HCT116 (cell line): ENCODE measurements around the gene SNRNP70. TPM values are rescaled to one million over a fixed set of nuclear protein-coding genes. Genes with fewer than 3 reads are reported as not detected.

ENCODE experiments used
- ATAC-seq: fragments of 200-7000 bp; cut with Tn5 transposase; 2 replicates; pipeline ENCODE4 v1.9.1; 2020; ENCODE audit warnings: mild to moderate bottlenecking, moderate library complexity
- BruUV-seq: library from RNA; stranded (reverse); fragments of 400-500 nt; replicated peaks from 2 replicates; lab custom pipeline; 2021; lab: Mats Ljungman, UMichigan
- CTCF ChIA-PET: fragments of 300-600 bp; sonication (Branson Sonifier 250); formaldehyde crosslinking; loops from one replicate; lab custom pipeline; 2021; ENCODE audit warnings: antibody characterized with exemption; lab: Charles Lee
- POLR2A ChIA-PET: fragments of 300-600, 350-600 bp; sonication (Branson Sonifier 250); formaldehyde crosslinking; loops from one replicate; lab custom pipeline; 2021; ENCODE audit warnings: antibody characterized with exemption; lab: Charles Lee
- RAD21 ChIA-PET, 2 experiments: fragments of 300-600 bp; sonication (Branson Sonifier 250); formaldehyde crosslinking; loops; one replicate each; lab custom pipeline; 2023; ENCODE audit warnings: low total read pairs in 2 of 2; ENCODE audit not compliant: uncharacterized antibody in 2 of 2, unreplicated experiment in 2 of 2, low non-redundant PET in 1 of 2; lab: Charles Lee
- DNase-seq: peaks from one replicate; pipeline ENCODE4 v3.0.0-alpha.2; 2010; ENCODE audit warnings: low read depth, low spot score
- H2AFZ ChIP-seq: fragments of 200-600 bp; shearing (Covaris generic), sonication (generic); 2 replicates; pipeline ENCODE4 v1.6.1; 2017; ENCODE audit warnings: low read depth, mixed run types, mixed read lengths, antibody characterized with exemption, low read length; ENCODE audit not compliant: poor library complexity, severe bottlenecking
- H3K27ac ChIP-seq: 2 replicates; pipeline ENCODE4 v1.5.1; 2012; ENCODE audit warnings: low read depth, low read length
- H3K27me3 ChIP-seq: fragments of 200-600 bp; sonication (generic); 2 replicates; pipeline ENCODE4 v1.6.1; 2016; ENCODE audit warnings: mixed run types, low read length, mixed read lengths; ENCODE audit not compliant: insufficient read depth
- H3K36me3 ChIP-seq, 2 experiments: fragments of 200-500 bp in 1 of 2; fragments of 200-600 bp in 1 of 2; sonication (Bioruptor generic) in 1 of 2; sonication (generic) in 1 of 2; 2 replicates each; pipeline versions ENCODE4 v1.5.1 to v1.6.1; 2014 to 2016; ENCODE audit warnings: low read length in 2 of 2, inconsistent platforms in 1 of 2, mixed read lengths in 1 of 2, mixed run types in 1 of 2; ENCODE audit not compliant: insufficient read depth in 2 of 2, control insufficient read depth in 1 of 2
- H3K4me1 ChIP-seq, 2 experiments: fragments of 200-600 bp in 1 of 2; sonication (generic) in 1 of 2; 2 replicates each; pipeline versions ENCODE4 v1.5.1 to v1.6.1; 2012 to 2017; ENCODE audit warnings: low read length in 2 of 2, inconsistent platforms in 1 of 2, mild to moderate bottlenecking in 1 of 2, mixed read lengths in 1 of 2, mixed run types in 1 of 2, moderate library complexity in 1 of 2; ENCODE audit not compliant: insufficient read depth in 2 of 2, control insufficient read depth in 1 of 2
- H3K4me2 ChIP-seq: fragments of 200-600 bp; sonication (generic); 2 replicates; pipeline ENCODE4 v1.6.1; 2017; ENCODE audit warnings: mixed run types, low read length, mixed read lengths
- H3K4me3 ChIP-seq, 2 experiments: fragments of 200-600 bp in 1 of 2; sonication (generic) in 1 of 2; replicated peaks in 1 of 2; 2 replicates each; pipeline ENCODE4 v1.5.1; 2011 to 2016; ENCODE audit warnings: low read length in 2 of 2, control low read depth in 1 of 2, low read depth in 1 of 2, mild to moderate bottlenecking in 1 of 2, mixed read lengths in 1 of 2, mixed run types in 1 of 2
- H3K79me2 ChIP-seq: fragments of 200-600 bp; sonication (generic); 2 replicates; pipeline ENCODE4 v1.6.1; 2017; ENCODE audit warnings: mild to moderate bottlenecking, mixed run types, low read length, moderate library complexity, mixed read lengths; ENCODE audit not compliant: insufficient read depth
- H3K9ac ChIP-seq: fragments of 200-600 bp; sonication (generic); 2 replicates; pipeline ENCODE4 v1.6.1; 2016; ENCODE audit warnings: low read length, mixed read lengths
- H3K9me2 ChIP-seq: fragments of 200-600 bp; sonication (generic), shearing (Covaris generic); 2 replicates; pipeline ENCODE4 v1.6.1; 2017; ENCODE audit warnings: mixed run types, mild to moderate bottlenecking, moderate library complexity; ENCODE audit not compliant: insufficient read depth
- H3K9me3 ChIP-seq, 2 experiments: fragments of 200-500 bp in 1 of 2; fragments of 200-600 bp in 1 of 2; sonication (Bioruptor generic) in 1 of 2; sonication (generic) in 1 of 2; 2 replicates each; pipeline ENCODE4 v1.6.1; 2014 to 2017; ENCODE audit warnings: low read length in 2 of 2, mixed read lengths in 2 of 2, inconsistent platforms in 1 of 2, low read depth in 1 of 2, mild to moderate bottlenecking in 1 of 2, mixed run types in 1 of 2, moderate library complexity in 1 of 2; ENCODE audit not compliant: control insufficient read depth in 1 of 2, insufficient read depth in 1 of 2
- H4K20me1 ChIP-seq: fragments of 200-600 bp; sonication (generic), shearing (Covaris generic); 2 replicates; pipeline ENCODE4 v1.6.1; 2017; ENCODE audit warnings: mixed run types, mild to moderate bottlenecking, moderate library complexity; ENCODE audit not compliant: insufficient read depth
- CEBPB ChIP-seq: IDR thresholded peaks from 2 replicates; pipeline ENCODE4 v1.6.1; 2012; ENCODE audit warnings: low read depth
- EGR1 ChIP-seq: IDR thresholded peaks from 2 replicates; pipeline ENCODE4 v1.6.1; 2012; ENCODE audit warnings: low read depth
- EZH2 ChIP-seq: fragments of 200-600 bp; sonication (generic); IDR thresholded peaks from 2 replicates; pipeline ENCODE4 v1.6.1; 2017; ENCODE audit warnings: antibody characterized with exemption, mixed run types
- EZH2phosphoT487 ChIP-seq: fragments of 200-600 bp; IDR thresholded peaks from 2 replicates; pipeline ENCODE4 v1.6.1; 2018; ENCODE audit warnings: antibody characterized with exemption, borderline replicate concordance
- FOSL1 ChIP-seq: IDR thresholded peaks from 2 replicates; pipeline ENCODE4 v1.6.1; 2012; ENCODE audit warnings: low read depth
- POLR2A ChIP-seq: IDR thresholded peaks from 2 replicates; pipeline ENCODE4 v1.7.0; 2011; ENCODE audit warnings: borderline replicate concordance; ENCODE audit not compliant: insufficient read depth, insufficient read length; ENCODE audit errors: extremely low read depth
- POLR2AphosphoS5 ChIP-seq: IDR thresholded peaks from 2 replicates; pipeline ENCODE4 v1.6.1; 2011; ENCODE audit warnings: mild to moderate bottlenecking, low read depth, low read length, moderate library complexity
- RAD21 ChIP-seq: IDR thresholded peaks from 2 replicates; pipeline ENCODE4 v1.6.1; 2012; ENCODE audit warnings: low read depth, mild to moderate bottlenecking
- SRF ChIP-seq: IDR thresholded peaks from 2 replicates; pipeline ENCODE4 v1.6.1; 2012; ENCODE audit warnings: low read depth
- TCF7L2 ChIP-seq: IDR thresholded peaks from 2 replicates; pipeline ENCODE4 v1.7.0; 2011; ENCODE audit warnings: borderline replicate concordance, inconsistent platforms; ENCODE audit not compliant: insufficient read depth, insufficient read length; ENCODE audit errors: extremely low read depth
- YY1 ChIP-seq: IDR thresholded peaks from 2 replicates; pipeline ENCODE4 v1.6.1; 2011; ENCODE audit warnings: low read length, low read depth, moderate library complexity, mild to moderate bottlenecking; ENCODE audit not compliant: insufficient replicate concordance; ENCODE audit errors: extremely low read depth
- ZNF274 ChIP-seq: fragments of 200-500 bp; sonication (Bioruptor generic); IDR thresholded peaks from 2 replicates; pipeline ENCODE4 v1.6.1; 2014; ENCODE audit warnings: mild to moderate bottlenecking, low read depth, low read length, inconsistent platforms
- intact Hi-C: fragments of 100-400 bp; cut with micrococcal nuclease; formaldehyde crosslinking; loops from 2 replicates; pipeline ENCODE4 v1.10.0; 2022
- total RNA-seq: library from RNA; stranded (reverse); gene quantifications from one replicate; pipeline ENCODE4 v1.2.1, GENCODE V29; 2021; ENCODE audit not compliant: unreplicated experiment
- TF ChIP-seq, protein P1 (sequence below): IDR thresholded peaks from 2 replicates; pipeline ENCODE4 v1.6.1; 2012
- TF ChIP-seq, protein P2 (sequence below): IDR thresholded peaks from 2 replicates; pipeline ENCODE4 v1.6.1; 2012
- TF ChIP-seq, protein P3 (sequence below), 3 experiments: fragments of 200-600 bp in 1 of 3; sonication (generic) in 1 of 3; IDR thresholded peaks in 2 of 3; conservative IDR thresholded peaks in 1 of 3; 2 replicates each; pipeline ENCODE4 v1.5.1; 2012 to 2017; ENCODE audit warnings: low read depth in 2 of 3, low read length in 2 of 3, antibody characterized with exemption in 1 of 3, borderline replicate concordance in 1 of 3, control low read depth in 1 of 3, mild to moderate bottlenecking in 1 of 3, mixed read lengths in 1 of 3, mixed run types in 1 of 3, moderate library complexity in 1 of 3; ENCODE audit not compliant: insufficient read depth in 1 of 3
- TF ChIP-seq, protein P4 (sequence below): IDR thresholded peaks from 2 replicates; pipeline ENCODE4 v1.6.1; 2012; ENCODE audit warnings: low read depth

SNRNP70 gene
- total RNA-seq, 1 experiment from 2014 or later, result 236 TPM

DNA sequence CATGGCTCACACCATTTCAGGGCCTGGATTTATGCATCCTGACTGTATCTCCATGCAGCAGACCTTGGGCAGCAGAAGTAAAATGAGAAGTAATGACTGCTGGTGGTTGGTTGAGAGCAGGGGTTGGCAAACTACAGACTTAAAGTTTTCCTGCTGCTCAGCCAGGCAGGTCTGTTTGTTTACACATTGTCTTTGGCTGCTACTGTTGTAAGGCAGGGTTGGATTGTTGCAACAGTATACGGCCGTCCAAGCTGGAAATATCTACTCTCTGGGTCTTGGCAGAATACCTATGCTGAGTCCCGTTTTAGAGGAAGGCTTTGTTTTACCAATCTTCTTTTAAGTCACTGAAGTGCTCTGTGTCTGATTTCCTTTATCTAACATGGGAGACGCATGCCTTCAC, 13.5 kb downstream of the SNRNP70 start:
- no TSS peak for BruUV-seq
- Histone ChIP-seq H3K36me3 (peaks cover 65 to 80% of the 10 kb centered on the region in 2 experiments), H3K27ac (no peak overlapping the region), H4K20me1 (peaks cover 30% of the 10 kb centered on the region; the same call in 1 of the 2 replicates), H3K9me2 (no peaks in the 10 kb centered on the region), H3K79me2 (peaks cover 93% of the 10 kb centered on the region), H2AFZ (no peak overlapping the region), H3K9ac (no peak overlapping the region), H3K4me2 (no peak overlapping the region), H3K9me3 (no peaks in the 10 kb centered on the region), H3K27me3 (no peaks in the 10 kb centered on the region), H3K4me1 (peaks cover 0 to 3% of the 10 kb centered on the region in 2 experiments; a peak in 2 of 4 replicates), H3K4me3 (no peak overlapping the region)
- CTCF ChIA-PET, result interaction anchor here (1.6 to 2.3 kb wide), 4 partner anchors 7 to 110 kb away, joined by 7 to 34 read pairs (median 14); no protein-coding TSS in a partner anchor
- intact Hi-C loops, result no loop called here
- RAD21 ChIA-PET, result interaction anchor here in 1 of 2 experiments (0.8 kb wide), 1 partner anchor 60 kb away, joined by 4 read pairs; no protein-coding TSS in a partner anchor
- no peak for ATAC-seq
- POLR2A ChIA-PET, result interaction anchor here (0.7 kb wide), 1 partner anchor 31 kb away, joined by 3 read pairs; no protein-coding TSS in a partner anchor
- DNase-seq, result no peak
- TF ChIP-seq RAD21 (no peak), CEBPB (no peak), EZH2 (no peak), EZH2phosphoT487 (no peak), EGR1 (no peak), ZNF274 (no peak), YY1 (no peak), SRF (no peak), FOSL1 (no peak), TCF7L2 (no peak), POLR2AphosphoS5 (no peak), POLR2A (no peak)
- TF ChIP-seq, protein P1, sequence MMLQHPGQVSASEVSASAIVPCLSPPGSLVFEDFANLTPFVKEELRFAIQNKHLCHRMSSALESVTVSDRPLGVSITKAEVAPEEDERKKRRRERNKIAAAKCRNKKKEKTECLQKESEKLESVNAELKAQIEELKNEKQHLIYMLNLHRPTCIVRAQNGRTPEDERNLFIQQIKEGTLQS, result no peak
- TF ChIP-seq, protein P2, sequence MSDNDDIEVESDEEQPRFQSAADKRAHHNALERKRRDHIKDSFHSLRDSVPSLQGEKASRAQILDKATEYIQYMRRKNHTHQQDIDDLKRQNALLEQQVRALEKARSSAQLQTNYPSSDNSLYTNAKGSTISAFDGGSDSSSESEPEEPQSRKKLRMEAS, result no peak
- TF ChIP-seq, protein P3, sequence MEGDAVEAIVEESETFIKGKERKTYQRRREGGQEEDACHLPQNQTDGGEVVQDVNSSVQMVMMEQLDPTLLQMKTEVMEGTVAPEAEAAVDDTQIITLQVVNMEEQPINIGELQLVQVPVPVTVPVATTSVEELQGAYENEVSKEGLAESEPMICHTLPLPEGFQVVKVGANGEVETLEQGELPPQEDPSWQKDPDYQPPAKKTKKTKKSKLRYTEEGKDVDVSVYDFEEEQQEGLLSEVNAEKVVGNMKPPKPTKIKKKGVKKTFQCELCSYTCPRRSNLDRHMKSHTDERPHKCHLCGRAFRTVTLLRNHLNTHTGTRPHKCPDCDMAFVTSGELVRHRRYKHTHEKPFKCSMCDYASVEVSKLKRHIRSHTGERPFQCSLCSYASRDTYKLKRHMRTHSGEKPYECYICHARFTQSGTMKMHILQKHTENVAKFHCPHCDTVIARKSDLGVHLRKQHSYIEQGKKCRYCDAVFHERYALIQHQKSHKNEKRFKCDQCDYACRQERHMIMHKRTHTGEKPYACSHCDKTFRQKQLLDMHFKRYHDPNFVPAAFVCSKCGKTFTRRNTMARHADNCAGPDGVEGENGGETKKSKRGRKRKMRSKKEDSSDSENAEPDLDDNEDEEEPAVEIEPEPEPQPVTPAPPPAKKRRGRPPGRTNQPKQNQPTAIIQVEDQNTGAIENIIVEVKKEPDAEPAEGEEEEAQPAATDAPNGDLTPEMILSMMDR (IDR thresholded peaks at IDR 0.05 in 2 of 3, conservative IDR thresholded peaks at IDR 0.05 in 1 of 3; ENCODE audit: borderline replicate concordance in 1 of 3, insufficient read depth in 1 of 3, low read depth in 2 of 3, low read length in 2 of 3), result no peak
- TF ChIP-seq, protein P4, sequence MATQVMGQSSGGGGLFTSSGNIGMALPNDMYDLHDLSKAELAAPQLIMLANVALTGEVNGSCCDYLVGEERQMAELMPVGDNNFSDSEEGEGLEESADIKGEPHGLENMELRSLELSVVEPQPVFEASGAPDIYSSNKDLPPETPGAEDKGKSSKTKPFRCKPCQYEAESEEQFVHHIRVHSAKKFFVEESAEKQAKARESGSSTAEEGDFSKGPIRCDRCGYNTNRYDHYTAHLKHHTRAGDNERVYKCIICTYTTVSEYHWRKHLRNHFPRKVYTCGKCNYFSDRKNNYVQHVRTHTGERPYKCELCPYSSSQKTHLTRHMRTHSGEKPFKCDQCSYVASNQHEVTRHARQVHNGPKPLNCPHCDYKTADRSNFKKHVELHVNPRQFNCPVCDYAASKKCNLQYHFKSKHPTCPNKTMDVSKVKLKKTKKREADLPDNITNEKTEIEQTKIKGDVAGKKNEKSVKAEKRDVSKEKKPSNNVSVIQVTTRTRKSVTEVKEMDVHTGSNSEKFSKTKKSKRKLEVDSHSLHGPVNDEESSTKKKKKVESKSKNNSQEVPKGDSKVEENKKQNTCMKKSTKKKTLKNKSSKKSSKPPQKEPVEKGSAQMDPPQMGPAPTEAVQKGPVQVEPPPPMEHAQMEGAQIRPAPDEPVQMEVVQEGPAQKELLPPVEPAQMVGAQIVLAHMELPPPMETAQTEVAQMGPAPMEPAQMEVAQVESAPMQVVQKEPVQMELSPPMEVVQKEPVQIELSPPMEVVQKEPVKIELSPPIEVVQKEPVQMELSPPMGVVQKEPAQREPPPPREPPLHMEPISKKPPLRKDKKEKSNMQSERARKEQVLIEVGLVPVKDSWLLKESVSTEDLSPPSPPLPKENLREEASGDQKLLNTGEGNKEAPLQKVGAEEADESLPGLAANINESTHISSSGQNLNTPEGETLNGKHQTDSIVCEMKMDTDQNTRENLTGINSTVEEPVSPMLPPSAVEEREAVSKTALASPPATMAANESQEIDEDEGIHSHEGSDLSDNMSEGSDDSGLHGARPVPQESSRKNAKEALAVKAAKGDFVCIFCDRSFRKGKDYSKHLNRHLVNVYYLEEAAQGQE, result no peak
